Measurements from ENCODE around the gene TECPR2.

GRCh38 chr14:102517392-102518062 lies 154.8 kb downstream of the TECPR2 start:
- TF ChIP-seq, protein P1, sequence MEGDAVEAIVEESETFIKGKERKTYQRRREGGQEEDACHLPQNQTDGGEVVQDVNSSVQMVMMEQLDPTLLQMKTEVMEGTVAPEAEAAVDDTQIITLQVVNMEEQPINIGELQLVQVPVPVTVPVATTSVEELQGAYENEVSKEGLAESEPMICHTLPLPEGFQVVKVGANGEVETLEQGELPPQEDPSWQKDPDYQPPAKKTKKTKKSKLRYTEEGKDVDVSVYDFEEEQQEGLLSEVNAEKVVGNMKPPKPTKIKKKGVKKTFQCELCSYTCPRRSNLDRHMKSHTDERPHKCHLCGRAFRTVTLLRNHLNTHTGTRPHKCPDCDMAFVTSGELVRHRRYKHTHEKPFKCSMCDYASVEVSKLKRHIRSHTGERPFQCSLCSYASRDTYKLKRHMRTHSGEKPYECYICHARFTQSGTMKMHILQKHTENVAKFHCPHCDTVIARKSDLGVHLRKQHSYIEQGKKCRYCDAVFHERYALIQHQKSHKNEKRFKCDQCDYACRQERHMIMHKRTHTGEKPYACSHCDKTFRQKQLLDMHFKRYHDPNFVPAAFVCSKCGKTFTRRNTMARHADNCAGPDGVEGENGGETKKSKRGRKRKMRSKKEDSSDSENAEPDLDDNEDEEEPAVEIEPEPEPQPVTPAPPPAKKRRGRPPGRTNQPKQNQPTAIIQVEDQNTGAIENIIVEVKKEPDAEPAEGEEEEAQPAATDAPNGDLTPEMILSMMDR (conservative IDR thresholded peaks at IDR 0.05) = no peak
- TF ChIP-seq EZH2 (IDR thresholded peaks at IDR 0.05; ENCODE audit: low read depth) = no peak

All from PC-9 (cell line).